HG03103 (cell line): Measurements from ENCODE around the gene SH2D3C.

ENCODE experiments used
- ATAC-seq: cut with Tn5 transposase; IDR thresholded peaks from one replicate; pipeline ENCODE4 v1.9.1; 2021; ENCODE audit warnings: low read depth; ENCODE audit not compliant: unreplicated experiment

The SH2D3C gene

DNA sequence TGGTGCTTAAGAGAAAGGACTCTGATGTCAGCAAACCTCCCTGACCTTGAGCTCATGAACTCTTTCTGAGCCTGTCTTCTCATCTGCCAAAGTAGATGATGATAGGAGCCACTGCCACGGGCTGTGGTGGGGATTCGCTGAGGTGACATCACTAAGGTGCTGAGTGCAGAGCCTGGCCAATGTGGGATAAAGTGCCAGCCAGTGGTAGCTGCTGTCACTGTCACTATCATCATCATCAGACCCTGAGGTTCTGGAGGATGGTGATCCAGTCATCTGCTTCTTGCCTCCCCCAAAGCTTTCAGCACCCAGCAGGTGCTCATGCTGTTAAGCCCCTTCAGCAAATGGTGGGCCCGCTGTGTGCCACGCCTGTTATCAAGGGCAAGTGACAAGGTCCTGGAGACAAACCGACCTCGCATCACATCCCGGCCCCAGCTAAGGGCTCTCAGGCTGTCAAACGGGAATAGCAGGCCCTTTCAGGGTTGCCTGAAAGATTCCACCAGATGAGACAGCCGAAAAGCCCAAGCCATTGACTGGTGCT is 30.6 kb upstream of the SH2D3C start:
- no peak for ATAC-seq

DNA sequence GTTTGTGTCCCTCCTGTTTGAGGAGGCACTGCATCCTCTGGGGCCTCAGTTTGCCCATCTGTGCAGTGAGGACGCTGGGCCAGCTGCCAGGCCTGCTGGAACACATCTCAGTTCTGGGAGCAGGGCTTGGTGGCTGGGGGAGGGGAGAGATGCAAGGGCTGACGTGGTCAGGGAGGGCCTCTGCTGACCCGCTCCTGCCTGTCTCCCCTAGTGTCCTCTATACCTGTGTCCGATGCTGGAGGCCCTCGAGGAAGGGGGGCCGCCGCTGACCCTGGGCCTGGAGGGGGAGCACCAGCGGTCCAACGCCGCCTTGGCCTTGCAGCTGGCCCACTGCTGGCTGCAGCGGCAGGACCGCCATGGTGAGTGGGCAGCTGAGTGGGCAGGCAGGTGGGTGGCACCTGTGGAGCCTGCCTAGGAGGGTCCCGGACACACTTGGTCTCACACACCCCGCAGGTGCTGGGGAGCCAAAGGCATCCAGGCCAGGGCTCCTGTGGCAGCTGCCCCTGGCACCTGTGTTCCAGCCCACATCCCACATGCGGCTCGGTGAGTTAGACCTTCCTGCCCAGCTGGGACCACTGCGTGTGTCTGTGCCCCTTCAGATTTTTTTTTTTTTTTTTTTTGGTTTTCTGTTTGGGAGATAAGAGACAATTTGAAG is 30.0 kb upstream of the SH2D3C start:
- no peak for ATAC-seq

DNA sequence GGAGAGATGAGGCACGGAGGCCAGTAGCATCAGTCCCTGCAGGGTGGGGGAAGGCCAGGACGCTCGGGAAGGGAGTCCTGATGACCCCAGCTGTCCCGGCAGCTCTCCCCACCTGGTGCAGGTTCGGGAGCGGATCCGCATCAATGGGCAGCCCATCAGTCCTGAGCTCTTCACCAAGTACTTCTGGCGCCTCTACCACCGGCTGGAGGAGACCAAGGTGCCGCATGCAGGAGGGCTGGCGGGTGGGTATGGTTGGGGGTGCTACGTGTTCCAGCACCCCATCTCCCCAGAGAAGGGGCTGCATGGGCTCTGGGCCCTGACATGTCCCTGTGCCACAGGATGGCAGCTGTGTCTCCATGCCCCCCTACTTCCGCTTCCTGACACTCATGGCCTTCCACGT is 28.4 kb upstream of the SH2D3C start:
- no peak for ATAC-seq

GRCh38 chr9:127805620-127806019 is 27.2 kb upstream of the SH2D3C start:
- ATAC-seq, result no peak

DNA sequence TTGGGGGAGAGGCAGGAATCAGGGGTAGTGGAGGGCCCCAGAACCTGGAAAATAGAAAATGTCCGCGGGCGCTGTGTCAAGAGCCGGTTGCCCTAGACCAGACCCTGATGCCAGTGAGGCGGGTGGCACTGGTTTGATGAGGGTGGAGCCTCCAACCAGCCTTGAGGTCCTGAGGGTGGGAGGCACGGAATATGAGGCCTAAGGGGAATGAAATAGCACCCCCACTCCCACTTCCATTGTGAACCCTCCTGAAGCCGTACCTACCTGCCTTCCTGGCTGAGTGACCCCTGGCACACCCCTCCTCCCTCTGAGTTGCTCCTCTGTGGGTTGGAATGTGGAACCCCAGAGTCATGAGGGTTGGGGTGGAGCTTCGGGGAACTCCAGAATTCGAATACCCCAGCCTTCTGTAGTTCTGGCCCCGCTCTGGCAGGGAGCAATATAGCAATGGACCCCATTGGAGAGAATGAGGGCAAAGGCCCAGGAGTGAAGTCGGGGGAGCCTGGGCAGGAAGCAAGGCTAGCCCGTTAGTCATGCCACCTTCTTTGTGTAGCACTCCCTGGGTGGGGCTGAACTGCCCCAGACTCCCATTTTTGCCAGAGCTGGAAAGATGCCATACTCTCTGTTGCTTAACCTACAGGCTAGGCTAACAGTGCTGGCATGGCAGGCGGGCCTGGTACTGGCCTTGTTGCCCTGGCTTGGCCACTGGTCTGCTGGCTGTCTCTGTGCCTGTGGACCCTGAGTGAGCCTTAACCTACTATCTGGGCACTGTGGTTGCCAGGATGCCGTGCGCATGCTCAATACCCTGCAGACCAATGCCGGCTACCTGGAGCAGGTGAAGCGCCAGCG is 25.3 kb upstream of the SH2D3C start:
- no peak for ATAC-seq

DNA sequence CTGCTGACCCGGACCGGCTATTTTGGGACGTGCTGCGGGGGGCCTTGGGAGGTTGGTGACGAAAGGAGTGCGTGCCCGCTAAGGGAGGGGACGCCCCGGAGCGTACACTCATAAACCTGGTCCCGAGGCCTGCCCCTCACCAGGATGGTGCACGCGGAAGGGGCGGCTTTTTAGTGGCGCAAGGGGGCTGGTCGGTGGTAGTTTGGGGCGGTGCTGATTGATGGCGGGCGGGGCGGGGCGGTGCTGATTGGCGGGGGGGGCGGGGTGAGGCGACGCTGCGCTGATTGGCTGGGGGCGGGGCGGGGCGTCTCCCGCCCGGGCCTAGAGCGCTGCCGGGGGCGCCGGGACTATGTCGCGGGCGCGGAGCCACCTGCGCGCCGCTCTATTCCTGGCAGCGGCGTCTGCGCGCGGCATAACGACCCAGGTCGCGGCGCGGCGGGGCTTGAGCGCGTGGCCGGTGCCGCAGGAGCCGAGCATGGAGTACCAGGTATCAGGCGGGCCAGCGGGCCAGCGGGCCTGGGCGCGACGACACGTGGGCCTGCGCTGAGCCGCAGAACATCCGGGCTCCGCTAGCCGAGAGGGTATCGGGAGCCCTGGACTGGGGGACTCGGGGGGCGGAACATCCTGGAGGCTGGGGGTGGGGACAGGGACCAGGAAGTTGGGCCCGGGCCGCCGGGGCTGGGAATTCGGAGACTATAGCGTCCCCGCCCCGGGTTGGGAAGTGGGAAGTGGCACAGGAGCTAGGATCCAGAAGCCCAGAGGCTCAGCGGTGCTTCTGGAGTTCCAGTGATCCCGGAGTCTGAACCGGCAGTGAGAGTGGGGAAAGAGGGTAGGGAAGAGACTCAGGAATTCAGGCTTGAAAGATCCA is 24.3 kb upstream of the SH2D3C start, which contains the start of gene FPGS:
Gene FPGS, plus strand, starts transcription at position 307 of the 868 bp plus-strand sequence. Its CDS starts 43 bp downstream, at position 350.
- peak; percentile 62 for ATAC-seq

- no peak for ATAC-seq
These were observed 23.6 kb upstream of the SH2D3C start for GRCh38 chr9:127801955-127802575.

DNA sequence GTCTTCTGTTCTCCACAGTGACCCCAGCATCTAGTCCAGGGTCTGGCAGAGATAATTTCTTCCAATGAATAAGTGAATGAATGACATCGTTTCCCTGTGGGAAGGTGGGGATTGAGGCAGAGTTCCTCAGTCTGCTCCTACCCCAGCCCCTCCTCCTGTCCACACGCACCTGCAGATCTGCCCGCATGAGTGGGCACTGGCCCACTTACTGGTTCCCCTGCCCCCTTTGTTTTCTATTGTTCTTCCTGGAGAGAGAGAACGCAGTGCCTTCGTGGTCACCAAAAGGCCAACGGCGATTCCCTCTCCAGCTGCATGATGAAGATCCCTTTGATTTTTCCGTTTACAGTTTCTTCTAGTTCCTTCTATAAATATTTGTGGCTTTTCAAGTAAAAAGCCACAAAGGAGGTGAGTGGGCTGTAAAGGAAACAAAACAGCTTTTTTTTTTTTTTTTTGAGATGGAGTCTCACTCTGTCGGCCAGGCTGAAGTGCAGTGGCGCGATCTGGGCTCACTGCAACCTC is 18.4 kb upstream of the SH2D3C start:
- no peak for ATAC-seq

- ATAC-seq, result no peak
These were observed 17.9 kb upstream of the SH2D3C start for GRCh38 chr9:127796225-127796813.

DNA sequence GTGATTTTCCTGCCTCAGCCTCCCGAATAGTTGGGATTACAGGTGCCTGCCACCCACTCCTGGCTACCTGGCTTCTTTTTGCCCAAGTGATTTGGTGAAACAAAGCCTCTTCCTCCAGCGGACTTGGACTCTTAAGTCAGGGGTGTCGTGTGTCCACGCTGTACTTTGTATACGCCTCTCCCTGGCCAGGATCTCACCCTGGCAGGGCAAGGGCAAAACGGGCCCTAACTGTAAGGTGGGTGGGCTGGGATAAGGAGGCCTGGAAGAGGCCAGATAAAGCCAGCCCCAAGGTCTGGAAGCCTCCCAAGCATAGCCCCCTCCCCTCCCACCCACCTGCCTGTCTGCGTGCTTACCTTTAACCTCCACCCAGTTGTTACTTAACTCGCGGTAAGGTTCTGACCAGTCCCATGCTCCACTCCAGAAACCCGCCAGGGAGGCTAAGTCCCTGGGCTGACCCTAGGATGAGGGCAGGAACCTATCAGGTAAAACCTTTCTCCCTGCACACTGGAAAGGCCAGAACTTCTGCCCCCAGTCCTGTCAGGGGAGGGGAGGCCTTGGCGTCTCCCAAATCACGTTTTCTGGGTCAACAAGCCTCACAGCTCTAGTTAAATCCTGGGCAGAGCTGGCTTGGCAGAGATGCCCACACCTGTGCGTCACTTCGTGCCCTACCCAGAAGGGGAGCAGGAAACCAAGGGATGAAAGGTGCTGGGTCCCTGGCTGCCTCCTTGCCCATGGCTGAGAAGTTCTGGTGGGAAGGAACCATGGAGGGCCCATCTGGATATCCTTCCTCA is 15.7 kb upstream of the SH2D3C start:
- no peak for ATAC-seq

DNA sequence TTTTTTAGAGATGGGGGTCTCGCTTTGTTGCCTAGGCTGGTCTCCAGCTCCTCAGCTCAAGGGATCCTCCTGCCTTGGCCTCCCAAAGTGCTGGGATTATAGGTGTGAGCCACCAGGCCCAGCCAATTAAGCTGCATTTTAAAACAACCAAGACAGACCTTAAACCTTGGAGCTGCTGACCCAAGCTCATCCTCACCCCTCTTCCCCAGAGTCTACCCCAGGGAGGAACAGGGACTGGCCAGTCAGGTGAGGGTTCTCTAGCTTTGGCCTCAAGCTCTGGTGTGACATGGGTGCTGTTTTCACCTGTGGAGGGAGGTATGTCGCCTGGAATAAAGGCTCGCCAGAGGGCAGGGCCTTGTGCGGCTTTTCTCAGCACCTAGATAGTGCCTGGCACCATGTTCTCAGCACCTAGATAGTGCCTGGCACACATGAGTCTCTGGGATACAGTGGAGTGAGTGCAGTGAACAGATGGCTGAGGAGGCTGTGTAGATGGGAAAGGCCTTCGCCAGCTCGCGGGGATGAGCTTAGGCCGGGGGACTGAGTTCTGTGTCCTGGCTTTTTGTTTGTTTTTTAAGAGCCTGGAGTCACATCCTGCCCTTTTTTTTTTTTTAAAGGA is 14.7 kb upstream of the SH2D3C start:
- no peak for ATAC-seq

DNA sequence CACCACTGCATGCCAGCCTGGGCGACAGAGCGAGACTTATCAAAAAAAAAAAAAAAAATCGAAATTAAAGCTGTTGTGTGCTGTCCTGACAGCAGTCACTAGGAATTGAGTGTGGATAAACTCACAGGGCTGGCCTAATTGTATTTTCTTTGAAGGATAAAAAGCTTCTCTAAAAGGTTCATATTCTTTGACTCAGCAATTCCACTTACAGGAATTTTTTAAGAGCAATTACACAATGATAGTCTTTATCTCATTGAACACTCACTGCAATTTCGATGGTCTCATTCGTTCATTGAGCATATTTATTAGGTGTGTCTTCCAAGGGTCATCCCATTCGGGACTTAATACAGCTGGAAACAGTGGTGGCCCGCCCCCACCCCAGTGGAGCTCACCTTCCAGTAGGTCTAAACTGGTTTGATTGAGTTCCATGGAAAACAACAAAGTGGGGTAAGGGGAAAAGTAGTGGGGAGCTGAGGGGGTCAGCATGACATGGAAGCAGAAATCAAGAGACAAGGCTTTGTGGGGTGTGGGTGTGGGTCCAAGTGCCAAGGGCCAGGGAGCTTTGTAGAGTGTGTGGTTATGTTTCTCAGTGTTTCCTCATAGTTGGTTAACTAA is 14.1 kb upstream of the SH2D3C start:
- no peak for ATAC-seq

GRCh38 chr9:127791085-127791484 is 12.6 kb upstream of the SH2D3C start:
- ATAC-seq, result no peak

GRCh38 chr9:127790094-127790855 is 11.8 kb upstream of the SH2D3C start:
- no peak for ATAC-seq

DNA sequence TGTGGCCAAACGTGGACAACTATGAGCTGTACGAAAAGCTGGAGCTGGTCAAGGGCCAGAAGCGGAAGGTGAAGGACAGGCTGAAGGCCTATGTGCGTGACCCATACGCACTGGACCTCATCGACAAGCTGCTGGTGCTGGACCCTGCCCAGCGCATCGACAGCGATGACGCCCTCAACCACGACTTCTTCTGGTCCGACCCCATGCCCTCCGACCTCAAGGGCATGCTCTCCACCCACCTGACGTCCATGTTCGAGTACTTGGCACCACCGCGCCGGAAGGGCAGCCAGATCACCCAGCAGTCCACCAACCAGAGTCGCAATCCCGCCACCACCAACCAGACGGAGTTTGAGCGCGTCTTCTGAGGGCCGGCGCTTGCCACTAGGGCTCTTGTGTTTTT is 10.7 kb upstream of the SH2D3C start:
- ATAC-seq, result no peak

GRCh38 chr9:127788337-127789011 is 10.0 kb upstream of the SH2D3C start:
- ATAC-seq, result no peak

DNA sequence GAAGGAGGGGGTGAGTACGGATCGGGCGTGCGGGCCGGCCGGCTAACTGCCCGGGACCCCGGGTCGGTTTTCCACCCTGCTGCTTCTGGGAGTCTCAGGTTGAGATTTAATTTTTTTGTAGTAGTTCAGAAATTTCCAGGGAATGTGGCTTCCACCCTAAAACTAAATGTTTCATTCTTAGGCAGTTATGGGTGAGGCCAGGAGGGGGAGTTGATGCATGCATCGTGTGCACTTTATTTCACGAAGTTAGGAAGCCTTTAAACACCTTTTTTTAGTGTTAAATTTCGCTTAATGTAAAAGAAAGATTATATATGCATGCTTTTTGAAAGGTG is 8.3 kb upstream of the SH2D3C start:
- ATAC-seq, result no peak
